Measurements from ENCODE around the gene HPS1. TPM values are rescaled to one million over a fixed set of nuclear protein-coding genes. Genes with fewer than 3 reads are reported as not detected.

Gene HPS1
- polyA plus RNA-seq, 3 donors = 23.6 to 45.0 (median 35.8) TPM

DNA sequence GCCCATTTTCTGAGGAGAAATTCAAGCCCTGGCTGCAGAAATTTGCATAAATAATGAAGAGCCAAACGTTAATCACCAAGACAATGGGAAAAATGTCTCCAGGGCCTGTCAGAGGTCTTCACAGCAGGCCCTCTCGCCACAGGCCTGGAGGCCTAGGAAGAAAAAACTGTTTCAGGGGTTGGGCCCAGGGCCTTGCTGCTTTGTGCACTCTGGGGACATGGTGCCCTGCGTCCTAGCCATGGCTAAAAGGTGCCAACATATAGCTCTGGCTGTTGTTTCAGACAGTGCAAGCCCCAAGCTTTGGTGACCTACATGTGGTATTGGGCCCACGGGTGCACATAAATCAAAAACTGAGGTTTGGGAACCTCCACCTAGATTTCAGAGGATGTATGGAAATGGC lies 8.0 kb downstream of the HPS1 start:
- H3K27ac ChIP-seq (ENCODE audit: low read depth, low read length) = no peak overlapping the region
- 93 to 96% (median 94%) methylated on average over 4 of the region's 4 CpGs for WGBS, 3 donors

DNA sequence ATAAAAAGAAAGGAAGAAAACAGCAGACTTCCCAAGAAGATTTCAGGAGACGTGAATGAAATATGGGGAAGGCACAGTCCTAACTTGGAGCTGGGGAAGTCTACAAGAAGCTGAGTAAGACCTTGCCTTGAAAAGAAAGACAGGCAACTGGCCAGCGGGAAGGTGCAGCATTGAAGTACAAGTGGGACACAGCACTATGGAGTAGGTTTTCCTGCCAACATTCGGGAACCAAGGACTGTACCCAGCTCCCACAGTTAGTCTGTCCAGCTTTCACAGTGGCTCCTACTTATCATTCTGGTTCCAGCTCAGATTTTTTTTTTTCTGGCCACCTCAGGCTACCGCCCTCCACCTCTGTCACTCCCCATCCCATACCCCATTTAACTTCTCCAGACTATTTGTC lies 10.0 kb downstream of the HPS1 start:
- H3K27ac ChIP-seq (ENCODE audit: low read depth, low read length) = no peak overlapping the region
- 91 to 96% (median 95%) methylated on average over 4 of the region's 4 CpGs for WGBS, 3 donors

DNA sequence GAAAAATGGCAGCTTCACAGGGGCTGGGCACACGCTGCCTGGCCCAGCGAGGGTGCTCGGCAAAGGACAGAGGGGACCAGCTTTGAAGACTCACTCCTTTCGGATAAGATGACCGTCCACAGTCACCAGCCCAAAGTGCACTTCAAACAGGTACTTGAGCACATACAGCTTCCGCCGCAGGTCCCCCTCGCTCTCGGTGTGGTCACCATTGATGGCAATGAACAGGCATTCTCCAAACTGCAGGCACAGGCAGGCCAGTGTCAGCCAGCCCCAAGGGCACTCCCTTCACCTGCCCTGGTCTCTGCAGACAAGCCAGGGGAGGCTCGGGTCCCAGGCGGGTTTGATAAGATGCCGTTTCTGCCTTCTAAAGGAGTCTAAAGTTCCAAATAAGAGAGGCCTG lies 11.6 kb downstream of the HPS1 start:
- H3K27ac ChIP-seq (ENCODE audit: low read depth, low read length) = no peak overlapping the region
- WGBS, 3 donors = 96 to 98% (median 98%) methylated on average over 12 of the region's 12 CpGs

DNA sequence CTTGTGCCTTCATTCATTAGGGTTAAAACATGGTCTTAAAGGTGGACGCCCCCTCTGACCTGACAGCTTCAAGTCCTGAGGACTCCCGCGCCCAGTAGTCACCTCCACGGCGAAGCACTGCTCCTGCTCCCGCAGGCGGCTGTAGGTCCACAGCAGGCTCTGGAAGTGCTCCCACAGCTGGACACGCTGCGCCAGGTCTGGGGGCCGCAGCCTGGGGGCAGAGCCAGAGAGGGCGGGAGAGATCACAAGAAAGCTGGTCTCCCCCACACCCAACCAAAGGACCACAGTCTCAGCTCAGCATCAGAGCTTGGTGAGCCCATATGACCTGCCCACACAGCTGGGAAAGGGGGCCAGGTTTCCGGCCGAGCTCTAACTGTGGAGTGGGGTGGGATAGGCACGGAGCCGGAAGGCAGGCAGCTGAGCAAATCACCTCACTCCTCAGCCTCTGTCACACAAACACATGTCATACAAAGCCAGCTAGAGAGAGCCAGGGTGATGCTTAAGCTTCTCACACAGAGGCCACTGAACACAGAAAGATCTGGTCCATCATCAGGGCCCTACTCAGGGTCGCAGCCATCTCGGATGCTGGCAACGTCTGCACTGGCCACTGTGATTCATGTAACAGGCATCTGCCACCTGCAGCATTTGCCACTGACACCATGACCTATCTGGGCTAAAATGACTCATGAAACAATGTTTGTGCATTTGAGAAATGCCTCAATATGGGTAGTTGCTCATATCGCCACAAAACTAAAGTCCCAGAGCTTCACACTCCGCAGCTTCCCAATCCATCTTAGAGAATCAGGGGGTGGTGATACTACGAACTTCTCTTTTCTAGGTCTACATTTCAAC lies 12.6 kb downstream of the HPS1 start:
- 95 to 98% (median 97%) methylated on average over 21 of the region's 21 CpGs for WGBS, 3 donors
- H3K27ac ChIP-seq (ENCODE audit: low read depth, low read length) = no peak overlapping the region

DNA sequence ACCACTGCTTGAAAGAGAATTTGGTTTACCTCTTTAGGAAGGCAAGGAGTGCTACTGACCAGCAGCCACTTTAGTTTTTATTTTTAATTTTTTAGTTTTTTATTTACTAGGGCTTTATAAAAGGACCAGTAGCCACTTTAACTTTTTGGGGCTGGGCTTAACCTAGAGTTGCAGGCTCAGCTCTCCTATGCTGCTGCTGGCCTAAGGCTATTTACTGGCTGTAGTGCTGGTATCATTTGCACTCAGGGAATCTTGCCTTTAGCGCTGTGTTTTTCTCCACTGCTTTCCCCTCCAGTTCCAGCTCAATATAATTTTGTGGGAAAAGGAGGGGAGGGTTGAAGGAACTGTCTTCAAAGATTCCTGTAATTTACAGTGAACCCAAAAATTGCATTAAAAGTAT lies 13.4 kb downstream of the HPS1 start:
- WGBS, 3 donors = 94 to 100% (median 98%) methylated on average over 1 of the region's 1 CpG
- H3K27ac ChIP-seq (ENCODE audit: low read depth, low read length) = no peak overlapping the region

DNA sequence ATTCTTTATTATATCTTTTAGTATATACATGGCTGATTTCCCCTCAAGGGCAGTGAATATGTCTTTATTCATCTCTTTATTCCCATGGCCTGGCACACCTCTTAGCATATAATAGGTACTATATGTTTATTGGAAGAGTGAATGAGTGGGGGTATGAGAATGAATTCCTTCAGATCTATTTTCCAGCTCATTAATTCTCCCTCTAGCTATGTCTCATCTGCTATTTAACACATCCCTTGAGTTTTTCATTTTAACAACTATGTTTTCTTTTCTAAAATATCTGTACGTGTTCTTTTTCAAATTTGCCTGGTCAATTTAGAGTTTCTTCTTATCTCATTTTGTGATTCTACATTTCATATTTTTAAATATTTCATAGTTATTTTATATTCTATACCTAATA lies 14.4 kb downstream of the HPS1 start:
- H3K27ac ChIP-seq (ENCODE audit: low read depth, low read length) = no peak overlapping the region
- WGBS, 3 donors = 56 to 100% (median 98%) methylated on average over 1 of the region's 1 CpG

DNA sequence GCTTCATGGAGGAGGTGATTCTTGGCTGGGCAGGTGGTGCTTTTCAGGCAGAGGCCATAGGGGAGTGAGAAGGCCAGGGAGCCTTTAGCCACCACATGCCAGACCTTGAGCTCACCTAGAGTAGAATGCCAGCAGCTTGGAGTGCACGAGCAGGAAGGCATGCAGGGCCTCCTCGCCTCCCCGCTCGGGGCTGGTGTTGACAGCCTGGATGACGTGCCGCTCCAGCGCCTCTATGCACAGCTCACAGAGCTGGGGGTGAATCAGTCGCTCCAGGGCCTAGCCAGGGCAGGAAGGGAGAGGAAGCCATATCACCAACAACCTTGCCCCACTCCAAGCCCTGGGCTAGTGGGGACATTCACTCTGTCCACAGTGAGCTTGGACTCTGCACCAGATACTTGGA lies 15.7 kb downstream of the HPS1 start:
- no peak overlapping the region for H3K27ac ChIP-seq (ENCODE audit: low read depth, low read length)
- WGBS, 3 donors = 92 to 97% (median 92%) methylated on average over 8 of the region's 8 CpGs

DNA sequence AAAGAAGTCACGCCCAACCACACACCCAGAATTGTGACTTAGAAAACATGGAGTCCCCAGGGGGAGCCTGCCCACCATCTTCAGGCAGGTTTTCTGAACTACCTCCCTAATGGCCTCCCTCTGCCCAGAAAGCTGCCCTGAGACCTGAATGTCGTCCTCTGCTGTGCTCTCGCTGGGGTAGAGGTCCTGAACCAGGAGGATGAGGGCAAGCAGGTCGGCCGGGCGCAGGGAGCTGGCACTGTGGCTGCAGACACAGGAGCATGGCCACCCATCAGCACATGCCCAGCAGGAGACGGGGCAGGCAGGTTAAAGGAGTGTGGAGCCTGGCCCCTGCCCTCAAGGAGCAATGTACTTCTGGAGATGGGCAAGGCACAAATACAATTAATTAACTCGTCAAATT lies 16.3 kb downstream of the HPS1 start:
- WGBS, 3 donors = 97 to 98% (median 98%) methylated on average over 8 of the region's 8 CpGs
- no peak overlapping the region for H3K27ac ChIP-seq (ENCODE audit: low read depth, low read length)

DNA sequence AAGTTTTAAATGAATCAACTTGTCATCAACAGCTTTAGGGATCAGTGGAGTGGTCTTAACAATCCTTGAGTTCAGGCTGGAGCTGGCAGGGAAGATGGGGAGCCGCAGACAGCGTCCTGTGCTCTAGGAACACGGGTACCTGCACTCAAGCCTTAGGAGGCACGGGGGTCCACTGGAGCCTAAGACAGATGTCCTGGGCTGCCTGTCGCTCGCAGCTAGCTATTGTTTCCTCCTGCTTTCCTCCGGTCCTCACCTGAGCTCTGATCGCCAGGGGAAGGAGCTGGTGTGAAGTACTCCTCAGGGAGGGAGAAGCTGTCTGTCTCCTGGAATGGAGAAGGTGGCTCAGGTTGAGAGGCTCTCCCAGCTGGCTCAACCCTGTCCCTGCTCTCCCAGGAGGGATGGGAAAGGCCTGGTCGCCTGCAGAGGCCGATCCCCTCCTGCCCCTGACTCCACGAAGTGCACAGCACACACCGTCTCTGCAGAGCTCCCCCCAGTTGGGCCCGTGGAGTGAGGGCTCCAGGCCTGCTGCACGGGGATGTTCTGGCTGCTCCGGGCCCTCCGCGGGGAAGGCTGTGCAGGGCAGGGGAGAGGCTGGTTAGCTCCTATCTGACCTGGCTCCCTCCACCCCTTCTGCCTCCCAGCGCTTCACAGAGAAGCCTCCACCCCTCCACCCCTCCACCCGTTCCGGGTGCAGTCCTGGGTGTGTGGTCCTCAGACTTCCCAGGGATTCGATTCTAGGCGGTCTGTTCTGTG lies 17.2 kb downstream of the HPS1 start:
- H3K27ac ChIP-seq (ENCODE audit: low read depth, low read length) = no peak overlapping the region
- 93 to 97% (median 96%) methylated on average over 22 of the region's 22 CpGs for WGBS, 3 donors

DNA sequence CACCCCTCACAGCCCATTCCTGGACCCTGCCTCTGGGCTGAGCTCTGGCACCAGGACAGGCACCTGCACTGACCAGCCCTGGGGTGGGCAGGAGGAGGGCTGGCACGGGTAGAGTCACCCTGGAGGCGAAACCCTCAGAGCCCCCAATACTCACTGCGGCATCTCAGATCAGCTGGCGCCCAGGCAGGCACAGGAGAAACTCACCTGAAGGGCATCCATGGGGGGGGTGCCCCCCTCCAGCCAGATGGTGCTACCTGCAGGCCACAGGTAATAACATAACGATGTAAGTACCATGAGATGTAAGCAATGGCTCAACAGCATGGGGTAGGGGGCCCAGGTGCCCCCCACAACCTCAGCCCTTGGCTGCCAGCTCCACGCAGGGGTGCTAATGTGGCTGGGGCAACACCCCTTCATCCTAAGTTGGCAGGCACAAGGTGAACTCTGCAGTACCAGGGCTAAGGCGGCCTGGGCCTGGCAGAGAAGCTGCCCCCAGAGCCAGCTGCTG lies 19.7 kb downstream of the HPS1 start:
- WGBS, 3 donors = 94 to 96% (median 95%) methylated on average over 7 of the region's 7 CpGs
- no peak overlapping the region for H3K27ac ChIP-seq (ENCODE audit: low read depth, low read length)

DNA sequence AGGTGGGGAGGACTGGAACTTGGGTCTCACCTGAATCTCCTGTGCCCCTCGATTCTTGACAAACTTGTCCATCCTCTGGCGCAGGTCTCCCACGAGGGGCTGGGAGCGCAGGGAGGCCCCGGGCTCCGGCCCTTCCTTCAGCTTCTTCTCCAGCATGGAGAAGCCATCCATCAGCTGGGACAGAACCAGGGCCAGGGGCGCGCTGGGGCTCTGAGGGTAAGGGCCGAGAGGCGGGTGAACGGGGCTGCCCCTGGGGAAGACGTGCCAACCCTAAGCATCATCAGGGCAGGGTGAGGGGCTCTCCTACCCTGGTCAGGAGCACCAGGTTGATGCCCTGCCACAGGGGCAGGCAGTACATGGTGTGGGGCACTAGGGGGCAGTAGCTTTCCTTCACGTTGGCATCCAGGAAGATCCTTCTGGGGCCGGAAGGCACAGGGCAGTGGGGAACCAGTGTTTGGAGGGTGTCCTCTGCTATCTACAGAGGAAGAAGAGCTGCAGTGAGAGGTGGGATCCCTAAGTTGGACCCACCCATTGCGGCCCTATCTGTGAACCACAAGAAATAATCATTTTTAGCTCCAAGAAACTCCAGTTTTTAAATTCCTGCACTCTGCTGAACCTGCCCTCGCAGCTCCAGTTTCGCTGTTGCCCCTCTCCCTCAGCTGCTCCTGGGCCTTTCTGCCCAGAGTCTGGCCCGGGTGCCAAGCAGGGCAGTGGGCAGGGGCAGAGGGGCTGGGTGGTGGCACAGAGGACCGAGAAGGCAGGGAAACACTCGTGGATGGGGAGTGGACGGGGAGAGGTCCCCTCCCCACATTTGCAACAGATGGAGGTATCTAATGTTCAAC lies 21.0 kb downstream of the HPS1 start:
- H3K27ac ChIP-seq (ENCODE audit: low read depth, low read length) = no peak overlapping the region
- WGBS, 3 donors = 83 to 90% (median 84%) methylated on average over 17 to 21 of the region's 21 CpGs

DNA sequence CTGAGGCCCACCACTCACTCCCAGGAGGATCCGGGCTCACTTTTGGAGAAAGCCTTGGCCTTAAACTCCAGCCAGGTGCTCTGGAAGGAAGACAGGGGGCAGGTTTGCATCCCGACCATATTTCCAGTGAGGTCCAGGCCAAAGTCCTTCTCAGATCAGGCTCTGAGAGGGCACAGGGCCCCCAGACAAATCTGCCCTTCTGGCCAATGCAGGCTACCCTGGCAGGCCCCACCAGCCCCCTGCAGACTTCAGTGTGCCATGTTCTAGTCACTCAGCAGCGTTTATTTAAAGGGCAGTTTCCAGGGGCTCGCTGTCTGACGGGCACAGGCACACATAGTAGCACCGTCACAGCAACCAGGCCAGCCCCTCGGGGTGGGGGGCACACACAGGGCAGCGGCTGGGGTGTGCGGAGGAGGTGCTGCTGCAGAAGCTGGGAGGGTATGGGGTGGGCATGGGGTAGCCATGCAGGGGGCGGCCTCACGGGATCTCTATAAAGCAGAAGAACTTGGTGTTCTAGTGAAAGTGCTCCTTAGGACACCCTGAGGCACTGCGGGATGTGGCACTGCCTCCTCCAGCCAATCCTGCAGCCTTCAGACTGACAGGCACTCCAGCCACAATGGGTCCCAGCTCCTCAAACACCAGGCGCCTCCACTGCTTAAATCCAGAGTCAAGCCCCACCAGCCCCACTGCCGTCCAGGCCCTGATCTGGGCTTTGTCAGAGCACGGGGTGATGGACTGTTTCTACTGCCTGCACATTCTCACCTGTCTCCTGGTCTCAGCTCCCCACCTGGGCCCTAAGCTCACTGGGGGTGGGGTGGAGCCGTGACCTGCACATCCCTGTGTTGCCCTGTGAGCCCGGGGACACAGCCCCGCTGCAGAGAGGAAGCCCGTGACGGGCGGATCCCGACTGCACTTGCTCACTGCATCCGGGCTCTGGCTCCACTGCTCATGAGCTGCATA lies 22.2 kb downstream of the HPS1 start:
- 90 to 93% (median 90%) methylated on average over 23 of the region's 23 CpGs for WGBS, 3 donors
- no peak overlapping the region for H3K27ac ChIP-seq (ENCODE audit: low read depth, low read length)

DNA sequence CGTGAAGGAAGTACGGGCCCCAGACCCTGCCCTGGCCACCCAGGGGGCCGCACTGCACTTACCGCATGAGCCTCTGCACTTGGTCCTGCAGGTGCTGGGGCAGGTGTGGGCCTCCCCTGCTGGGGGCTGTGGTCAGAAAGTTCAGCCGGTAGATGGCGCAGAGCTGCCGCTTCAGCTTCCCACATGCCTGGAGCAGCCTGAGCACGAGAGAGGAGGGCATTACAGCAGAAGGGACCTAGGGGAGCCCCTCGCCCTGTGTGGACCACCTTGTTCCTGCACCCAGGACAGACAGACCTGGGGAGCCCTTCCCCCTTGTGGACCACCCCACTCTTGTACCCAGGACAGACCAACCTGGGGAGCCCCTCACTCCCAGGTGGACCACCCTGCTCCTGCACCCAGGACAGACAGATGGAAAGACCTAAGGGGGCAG lies 23.0 kb downstream of the HPS1 start:
- 80 to 96% (median 87%) methylated on average over 5 to 9 of the region's 9 CpGs for WGBS, 3 donors
- H3K27ac ChIP-seq (ENCODE audit: low read depth, low read length) = no peak overlapping the region

DNA sequence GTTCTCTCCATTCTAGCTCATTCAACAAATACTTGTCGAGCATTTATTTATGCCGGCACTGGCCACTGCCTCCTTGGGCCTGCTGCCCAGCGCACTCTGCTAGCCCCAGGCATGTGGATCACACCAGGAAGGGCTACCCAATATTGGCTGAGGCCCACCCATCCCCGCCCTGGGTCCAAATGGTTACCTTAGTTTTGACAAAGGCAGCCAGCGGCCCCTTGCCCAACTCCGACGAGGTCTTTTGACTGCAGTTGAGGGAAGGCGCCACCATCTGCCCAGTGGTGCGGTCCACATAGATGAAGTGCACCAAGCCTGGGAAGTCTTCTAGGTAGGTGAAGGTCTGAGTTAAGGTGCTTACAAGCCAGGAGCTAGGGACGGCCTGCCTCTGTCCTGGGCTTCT lies 24.6 kb downstream of the HPS1 start:
- WGBS, 3 donors = 89 to 97% (median 96%) methylated on average over 10 of the region's 10 CpGs

DNA sequence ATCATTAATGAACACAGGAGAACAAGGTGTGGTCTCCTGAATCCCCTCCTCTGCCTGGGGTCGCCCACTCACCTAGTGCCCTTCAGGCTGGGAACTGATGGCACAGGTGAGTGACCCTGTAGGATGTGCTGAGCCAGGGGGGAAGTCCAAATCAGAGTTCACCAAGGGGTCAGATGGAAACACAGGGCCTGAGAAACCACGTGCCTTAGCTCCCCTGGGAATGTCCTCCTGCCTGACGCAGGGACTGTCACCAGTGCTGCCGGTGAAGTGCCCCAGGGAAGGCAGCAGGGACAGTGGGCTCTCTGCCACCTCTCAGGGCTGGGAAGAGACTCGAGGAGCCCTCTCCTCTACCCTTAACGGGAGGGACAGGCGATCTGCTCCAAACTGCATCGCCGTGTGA lies 25.9 kb downstream of the HPS1 start:
- 80 to 91% (median 87%) methylated on average over 9 of the region's 9 CpGs for WGBS, 3 donors
- H3K27ac ChIP-seq (ENCODE audit: low read depth, low read length) = no peak overlapping the region

More for the DNA sequence above, 24.6 kb downstream of the HPS1 start:
- H3K27ac ChIP-seq (ENCODE audit: low read depth, low read length) = no peak overlapping the region

DNA sequence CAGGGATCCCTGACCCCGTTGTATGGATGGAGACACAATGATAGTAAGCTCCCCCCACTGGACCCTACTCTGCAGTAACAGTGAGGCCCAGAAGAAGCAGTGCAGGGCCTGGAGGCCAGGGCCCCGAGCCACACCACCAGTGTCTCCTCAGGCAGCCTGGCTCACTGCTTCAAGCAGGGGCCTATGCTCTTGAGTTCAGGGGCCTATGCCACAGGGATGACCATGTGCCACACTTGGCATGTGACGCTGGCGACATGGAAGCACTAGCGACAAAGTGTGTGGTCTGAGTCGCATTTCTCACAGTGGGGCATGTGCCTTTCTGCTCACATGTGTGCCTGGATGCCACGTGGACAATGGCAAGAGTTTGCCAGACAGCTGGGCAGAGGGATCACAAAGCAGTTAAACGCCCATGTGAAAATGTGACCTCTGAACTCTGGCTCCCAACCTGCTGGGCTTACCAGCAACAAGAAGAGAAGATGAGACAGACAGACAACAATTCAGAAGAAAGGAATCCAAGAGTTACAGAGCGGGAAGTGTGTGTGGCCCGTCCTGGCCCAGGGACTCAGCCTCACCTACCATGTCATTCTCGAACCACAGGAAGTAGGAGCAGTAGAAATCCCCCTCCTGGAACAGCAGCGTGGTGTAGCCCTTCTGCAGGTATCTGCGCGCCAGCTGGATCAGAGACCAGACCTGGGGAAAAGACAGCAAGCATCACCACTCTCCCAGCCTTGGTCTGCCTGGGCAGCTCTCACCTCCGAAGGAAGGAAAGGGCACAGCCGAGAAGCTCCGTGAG lies 27.1 kb downstream of the HPS1 start:
- WGBS, 3 donors = 95% methylated on average over 17 of the region's 17 CpGs

More for the DNA sequence above, 27.1 kb downstream of the HPS1 start:
- H3K27ac ChIP-seq (ENCODE audit: low read depth, low read length) = no peak overlapping the region
